ENCODE measurements around the gene MARK3.

- TF ChIP-seq CTCF (conservative IDR thresholded peaks at IDR 0.05) (no peak), EZH2 (IDR thresholded peaks at IDR 0.05; ENCODE audit: low read depth) (no peak)
Observed at GRCh38 chr14:103343905-103344797, 41.1 kb upstream of the MARK3 start.

Data from PC-9 (cell line).